NCI-H146 (cell line): ENCODE data around the gene PCSK6.

Source experiments
- DNase-seq: peaks from one replicate; lab custom pipeline; 2025; lab: John Stamatoyannopoulos, UW

PCSK6 gene

DNA sequence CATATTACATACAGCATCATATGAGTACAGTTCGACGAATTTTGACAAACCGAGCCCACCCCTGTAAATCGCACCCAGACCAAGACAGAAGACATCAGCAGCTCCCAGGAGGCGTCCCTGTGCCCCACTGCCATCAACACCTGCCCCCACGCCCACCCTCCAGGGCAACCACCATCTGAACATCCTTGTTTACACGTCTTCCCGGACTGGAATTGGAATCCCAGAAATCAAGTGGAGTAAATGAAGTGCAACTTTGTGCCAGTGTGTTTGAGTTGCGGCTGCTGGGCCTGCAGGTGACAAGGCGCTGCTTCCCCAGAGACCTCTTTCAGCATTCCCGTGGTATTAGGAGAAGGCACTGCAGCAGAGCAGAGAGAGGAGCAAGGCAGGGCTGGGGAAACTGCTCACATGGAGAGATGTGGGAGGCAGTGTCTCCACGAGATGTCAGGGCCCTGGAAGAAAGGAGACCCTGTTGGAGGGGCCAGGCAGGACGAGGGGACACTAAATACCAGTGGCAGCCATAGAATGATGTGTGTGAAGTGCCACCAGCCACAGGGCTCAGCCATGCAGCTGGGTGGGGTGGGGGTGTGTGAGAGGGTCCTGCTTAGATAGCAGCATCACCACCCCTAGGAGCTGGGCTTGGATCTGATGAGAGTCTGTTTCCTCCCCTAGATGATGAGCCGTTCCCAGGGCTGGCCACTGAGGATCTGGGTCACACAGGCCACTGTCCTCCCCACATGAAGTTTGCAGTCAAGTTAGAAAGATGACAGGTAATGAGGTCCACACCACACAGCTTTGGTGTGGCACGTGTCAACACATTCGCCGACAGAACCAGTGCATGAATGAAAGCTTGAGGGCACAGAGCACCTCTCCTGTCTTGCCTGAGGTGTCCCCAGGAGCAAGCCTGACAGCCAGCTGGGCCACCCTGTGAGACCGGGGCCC lies 33.4 kb upstream of the PCSK6 start:
- DNase-seq = no peak

DNA sequence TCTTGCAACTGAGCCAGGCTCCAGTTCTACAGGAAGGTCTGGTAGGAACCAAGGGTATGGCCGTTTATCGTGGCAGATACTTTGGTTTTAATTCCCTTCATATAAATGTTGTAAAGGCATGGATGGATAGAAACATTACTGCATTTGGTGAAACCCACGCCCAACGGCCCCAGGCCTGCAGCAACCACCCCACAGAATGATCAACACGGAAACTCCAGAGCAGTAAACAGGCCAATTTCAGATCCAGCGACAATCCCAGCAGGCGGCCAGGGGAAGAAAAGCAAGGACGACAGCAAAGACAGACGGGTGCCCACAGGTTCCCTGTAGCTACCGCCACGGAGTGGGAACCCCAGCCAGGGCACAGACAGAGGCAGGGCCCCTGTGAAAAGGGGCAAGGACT lies 32.6 kb upstream of the PCSK6 start:
- no peak for DNase-seq

DNA sequence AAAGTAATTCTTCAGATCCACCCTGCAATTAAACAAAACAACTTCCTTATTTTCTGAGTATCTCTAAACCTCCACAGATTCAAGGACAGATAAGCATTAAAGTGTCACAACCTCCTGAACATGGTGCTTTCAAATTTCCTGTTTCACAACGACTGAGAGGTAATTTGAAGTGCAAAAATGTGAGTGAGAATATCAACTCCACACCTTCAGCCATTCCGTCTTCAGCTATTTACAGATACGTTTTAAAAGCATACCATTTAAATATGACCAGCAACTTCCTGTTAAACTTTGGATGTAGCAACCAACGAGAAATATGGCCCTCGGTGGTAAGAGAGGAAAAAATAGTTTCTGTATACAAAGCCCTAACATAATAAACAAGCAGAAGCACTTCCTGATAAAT lies 32.1 kb upstream of the PCSK6 start:
- no peak for DNase-seq

DNA sequence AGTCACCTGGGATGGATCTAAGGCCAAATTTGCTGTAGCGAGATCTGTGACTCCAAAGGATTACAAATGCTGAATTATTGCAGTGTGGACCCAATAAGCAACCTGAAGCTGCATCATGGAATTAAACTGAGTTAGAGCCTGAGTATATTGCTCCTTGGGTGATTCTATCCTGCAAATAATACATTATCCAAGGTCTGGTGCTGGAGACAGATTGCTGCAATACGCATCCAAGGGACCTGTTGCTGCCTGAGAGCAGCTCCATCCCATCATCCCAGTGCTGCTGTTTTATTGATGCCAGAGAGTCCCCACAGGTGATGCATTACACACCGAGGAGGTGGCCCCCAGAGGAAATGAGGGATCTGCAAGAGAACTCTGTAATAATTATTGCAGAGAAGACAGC lies 31.6 kb upstream of the PCSK6 start:
- DNase-seq = no peak

DNA sequence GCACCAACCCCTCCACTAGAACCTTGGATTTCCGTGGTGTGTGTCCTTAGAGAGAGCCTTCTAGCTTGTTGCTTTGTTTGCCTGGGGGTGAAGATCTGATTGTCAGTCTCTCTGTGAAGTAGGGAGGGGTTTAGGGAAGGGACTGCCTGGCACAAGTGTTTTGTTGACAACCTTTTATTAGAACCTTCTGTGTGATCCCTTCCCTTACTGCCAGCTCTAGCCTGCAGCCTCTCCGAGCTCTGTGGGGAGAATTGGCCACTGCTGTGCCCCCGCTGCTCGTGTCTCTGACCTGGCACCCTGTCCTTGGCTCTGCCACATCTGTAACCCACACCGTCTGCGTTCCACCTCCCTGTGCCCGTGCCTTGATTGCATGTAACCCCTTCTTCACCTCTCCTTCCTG lies 30.9 kb upstream of the PCSK6 start:
- no peak for DNase-seq

DNA sequence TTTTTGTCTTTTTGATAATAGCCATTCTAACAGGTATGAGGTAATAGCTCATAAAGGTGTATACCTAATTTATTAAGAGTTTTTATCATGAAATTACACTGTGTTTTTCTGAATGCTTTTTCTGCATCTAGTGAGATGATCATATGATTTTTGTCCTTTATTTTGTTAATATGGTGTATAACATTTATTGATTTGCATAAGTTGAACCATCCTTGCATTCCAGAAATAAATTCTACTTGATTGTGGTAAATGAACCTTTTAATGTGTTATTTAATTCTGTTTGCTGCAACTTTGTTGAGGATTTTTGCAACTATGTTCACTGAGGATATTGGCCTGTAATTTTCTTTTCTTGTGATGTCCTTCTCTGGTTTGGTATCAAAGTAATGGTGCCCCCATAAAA lies 28.0 kb upstream of the PCSK6 start:
- DNase-seq = no peak

DNA sequence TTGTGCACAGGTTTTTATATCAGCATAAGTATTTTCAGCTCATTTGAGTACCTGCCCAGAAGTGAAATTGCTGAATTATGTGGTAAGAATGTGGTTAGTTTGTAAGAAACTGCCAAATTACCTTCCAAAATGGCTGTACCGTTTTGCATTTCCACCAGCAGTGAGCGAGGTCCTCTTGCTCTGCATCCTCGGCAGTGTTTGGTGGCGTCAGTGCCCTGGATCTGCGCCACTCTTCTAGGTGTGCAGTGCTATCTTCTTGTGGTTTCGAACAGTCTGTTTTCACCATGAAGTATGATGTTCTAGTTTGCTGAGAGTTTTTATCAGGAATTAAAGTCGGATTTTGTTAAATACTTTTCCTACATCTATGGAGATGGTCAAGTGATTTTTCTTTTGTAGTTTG lies 24.8 kb upstream of the PCSK6 start:
- no peak for DNase-seq

DNA sequence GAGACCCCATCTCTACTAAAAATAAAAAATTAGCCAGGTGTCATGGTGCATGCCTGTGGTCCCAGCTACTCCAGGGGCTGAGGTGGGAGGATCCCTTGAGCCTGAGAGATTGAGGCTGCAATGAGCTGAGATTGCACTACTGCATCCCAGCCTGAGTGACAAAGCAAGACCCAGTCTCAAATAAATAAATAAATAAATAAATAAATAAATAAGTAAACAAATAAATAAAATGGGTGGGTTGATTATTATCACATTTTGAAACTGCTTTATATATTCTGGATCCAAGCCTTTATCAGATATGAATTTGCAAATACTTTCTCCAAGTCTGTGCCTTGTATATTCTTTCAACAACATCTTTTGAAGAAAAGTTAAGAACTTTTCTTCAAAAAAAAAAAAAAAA lies 22.2 kb upstream of the PCSK6 start:
- DNase-seq = no peak

DNA sequence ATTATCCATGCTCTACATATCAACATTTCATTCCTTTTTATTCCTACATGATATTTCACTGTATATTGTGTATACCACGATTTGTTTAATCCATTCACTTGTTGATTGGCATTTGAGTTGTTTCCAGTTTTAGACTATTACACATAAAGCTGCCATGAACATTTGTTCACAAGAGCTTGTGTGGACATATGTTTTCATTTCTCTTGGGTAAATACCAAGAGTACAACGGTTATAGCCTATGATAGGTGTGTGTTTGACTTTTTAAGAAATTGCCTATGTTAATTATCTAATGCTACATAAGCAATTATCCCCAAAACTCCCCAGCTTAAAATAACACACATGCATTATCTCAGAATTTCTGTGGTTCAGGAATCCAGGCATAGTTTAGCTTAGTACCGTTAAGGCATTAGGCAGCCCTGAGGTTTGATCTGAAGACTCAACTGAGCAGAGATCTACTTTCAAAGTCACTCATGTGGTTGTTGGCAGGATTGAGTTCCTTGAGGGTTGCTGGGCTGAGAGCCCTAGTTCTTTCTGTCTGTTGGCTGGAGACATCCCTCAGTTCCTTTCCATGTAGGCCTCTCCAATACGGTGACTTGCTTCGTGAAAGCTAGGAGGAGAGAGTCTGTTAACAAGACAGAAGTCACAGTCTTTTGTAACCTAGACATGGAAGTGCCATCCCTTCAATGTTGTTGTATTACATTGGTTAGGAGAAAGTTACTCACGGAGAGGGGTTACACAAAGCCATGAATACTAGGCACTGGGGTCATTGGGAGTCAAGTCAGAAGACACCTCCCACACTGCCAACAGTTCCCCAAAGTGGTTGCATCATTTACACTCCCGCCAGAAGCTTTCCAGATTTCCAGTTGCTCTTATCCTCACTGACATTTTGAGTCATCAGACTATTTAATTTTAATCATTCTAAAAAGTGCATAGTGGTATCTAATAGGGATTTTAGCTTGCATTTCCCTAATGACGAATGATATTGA lies 21.0 kb upstream of the PCSK6 start:
- DNase-seq = no peak

DNA sequence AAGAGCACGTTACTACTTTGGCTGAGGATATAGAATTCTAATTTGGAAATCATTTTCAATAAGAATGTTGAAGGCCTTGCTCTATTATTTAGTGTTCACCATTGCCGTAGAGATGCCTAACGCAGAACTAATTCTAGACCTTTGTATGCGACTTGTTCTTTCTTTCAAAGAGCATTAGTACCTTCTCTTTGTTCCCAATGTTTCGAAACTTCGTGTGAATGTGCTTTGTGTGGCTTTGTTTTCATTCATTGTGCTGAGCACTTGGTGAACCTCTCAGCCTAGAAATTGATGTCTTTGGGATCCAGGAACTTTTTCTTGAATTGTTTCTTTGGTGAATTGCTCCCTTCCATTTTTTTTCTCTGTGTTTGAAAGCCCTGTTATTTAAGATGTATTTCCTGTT lies 19.8 kb upstream of the PCSK6 start:
- no peak for DNase-seq

DNA sequence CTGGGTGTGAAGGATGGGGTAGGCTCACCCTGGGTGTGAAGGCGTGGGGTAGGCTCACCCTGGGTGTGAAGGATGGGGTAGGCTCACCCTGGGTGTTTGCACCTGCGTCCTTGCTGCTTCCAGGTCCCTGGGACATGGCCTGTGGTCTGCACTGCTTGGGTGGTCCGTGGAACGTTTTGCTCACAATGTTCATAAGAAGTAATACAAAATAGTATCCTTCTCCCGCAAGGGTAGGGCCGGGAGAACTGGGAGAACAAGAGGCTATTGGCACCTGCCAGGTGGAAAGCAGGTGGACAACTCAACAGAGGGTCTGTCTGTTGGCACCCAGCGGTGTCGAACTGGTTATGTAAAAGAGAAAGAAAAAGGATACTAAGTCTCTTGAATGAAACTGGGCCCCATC lies 17.0 kb upstream of the PCSK6 start:
- no peak for DNase-seq

DNA sequence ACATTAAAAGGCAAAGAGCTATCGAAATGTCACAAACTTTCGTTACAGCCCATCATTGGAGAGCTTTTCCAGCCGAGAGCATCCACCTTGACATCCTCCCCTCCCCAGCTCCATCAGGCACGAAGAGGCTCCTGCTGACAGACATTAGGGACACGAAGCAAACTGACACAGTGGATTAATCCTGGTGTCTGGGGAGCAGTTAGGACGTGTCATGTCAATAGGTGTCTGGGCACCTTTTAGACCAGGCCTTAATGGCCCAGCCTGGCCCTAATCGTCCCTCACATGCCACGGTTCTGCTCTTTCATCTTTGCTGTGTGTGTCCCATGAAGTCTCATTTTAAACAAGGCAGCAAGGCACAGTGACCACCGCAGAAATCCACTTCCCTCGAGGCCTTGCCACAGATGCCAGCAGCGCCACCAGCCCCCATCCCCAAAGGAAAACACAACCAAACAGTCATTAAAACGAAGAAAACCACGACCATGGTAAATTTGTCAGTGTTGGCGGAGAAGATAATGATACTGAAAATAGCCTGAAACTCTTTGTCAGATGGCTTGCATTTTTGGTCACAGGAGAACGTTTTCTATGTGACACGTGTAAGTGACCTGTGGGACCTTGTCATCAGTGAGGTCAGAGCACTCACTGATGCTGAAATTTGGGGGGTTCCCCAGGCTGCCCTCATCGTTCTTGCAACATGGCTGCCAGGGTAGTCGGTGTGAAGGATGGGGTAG lies 16.3 kb upstream of the PCSK6 start:
- no peak for DNase-seq

DNA sequence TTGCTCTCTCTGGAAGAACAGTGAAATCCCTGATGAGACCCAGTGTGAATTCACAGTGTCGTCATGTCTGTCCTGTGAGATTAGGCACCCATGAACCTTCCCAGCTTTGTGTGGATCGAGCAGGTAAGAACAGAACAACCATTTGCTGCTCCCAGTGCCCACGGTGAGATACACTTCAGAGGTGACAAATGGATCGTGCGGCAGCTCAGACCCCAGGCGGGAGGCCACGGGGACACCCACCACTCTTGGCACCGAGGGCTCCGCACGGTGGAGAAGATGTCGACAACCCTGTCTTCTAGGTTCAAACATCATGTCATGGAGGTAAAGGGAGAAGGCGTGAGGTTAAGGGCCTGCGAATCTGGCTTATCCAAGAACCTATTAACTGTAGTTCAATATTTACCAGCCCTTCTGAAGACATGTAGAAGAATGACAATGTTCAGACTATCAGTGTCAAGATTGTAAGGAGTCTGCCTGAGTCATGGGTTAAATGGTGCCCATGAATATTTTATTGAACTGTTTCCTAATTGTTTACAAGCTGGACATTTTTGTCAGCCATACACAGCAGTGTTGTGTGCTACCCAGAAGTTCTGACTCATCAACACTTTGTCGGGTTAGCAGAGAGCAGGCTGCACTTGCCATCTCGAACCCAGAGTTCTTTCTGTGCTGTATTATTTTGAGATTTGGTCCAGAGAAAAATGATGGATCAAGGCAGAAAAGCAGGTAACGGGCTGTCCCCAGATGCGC lies 15.5 kb upstream of the PCSK6 start:
- no peak for DNase-seq

DNA sequence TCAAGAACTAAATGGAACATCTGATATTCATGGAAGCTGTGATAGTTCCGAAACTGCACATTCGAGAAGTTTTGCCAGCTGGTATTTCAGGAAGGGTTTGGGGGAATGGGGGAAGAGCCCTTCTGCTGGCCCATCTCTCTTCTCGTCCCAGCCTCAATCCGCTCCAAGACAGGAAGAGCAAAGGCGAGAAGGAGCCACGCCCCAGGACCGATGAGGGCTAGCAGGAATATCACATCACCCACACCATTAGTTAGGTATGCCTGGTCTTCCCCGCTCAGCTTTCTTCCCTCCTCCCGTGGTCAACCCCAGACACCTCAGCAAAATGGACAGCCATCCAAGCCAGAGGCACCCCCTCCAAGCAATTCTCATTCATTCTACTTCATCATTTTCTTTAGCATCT lies 14.9 kb upstream of the PCSK6 start:
- DNase-seq = no peak

DNA sequence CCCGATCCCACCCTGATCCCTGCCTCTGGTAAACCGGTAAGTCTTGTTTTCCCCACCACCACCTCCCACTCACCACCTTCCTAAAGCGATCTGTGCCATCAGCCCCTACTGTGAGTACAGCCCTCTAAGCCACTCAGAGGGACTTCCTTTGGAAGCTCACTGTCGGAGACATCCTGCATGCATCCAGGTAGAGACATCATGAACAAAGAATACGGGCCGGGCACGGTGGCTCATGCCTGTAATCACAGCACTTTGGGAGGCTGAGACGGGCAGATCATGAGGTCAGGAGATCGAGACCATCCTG lies 13.7 kb upstream of the PCSK6 start:
- DNase-seq = no peak

DNA sequence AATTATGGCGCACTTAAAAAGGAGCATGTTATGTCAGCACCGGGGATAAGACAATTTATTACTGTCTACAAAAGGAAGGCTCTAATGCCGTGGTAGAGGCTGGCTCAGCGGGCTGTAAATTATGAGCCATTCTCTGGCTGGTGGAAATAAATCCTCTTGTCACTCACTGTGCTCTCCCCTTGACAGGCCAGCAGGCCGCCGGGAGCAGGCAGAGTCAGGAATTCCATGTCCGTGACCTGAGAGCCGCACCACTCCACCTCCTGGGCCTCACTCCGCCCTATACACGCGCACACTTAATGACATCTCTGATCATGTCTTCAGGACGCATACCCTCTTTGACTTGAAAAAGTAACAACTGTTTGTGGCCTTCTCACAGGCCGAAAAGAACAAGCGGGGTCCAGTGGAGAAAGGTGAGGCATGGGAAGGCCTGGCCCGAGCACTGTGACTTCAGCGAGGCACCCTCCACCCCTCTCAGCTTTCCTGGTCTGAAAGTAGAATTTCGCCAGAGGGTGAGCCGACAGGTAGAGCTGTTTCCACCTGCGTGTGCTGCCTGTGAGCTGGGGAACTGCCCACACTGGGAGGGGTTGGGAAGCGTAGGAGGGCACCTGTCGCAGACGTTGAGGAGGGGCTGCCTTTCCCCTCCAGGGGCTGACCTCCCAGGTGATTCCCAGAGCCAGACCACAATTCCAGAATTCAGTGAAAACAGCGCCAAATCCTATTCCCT lies 13.2 kb upstream of the PCSK6 start:
- DNase-seq = no peak

DNA sequence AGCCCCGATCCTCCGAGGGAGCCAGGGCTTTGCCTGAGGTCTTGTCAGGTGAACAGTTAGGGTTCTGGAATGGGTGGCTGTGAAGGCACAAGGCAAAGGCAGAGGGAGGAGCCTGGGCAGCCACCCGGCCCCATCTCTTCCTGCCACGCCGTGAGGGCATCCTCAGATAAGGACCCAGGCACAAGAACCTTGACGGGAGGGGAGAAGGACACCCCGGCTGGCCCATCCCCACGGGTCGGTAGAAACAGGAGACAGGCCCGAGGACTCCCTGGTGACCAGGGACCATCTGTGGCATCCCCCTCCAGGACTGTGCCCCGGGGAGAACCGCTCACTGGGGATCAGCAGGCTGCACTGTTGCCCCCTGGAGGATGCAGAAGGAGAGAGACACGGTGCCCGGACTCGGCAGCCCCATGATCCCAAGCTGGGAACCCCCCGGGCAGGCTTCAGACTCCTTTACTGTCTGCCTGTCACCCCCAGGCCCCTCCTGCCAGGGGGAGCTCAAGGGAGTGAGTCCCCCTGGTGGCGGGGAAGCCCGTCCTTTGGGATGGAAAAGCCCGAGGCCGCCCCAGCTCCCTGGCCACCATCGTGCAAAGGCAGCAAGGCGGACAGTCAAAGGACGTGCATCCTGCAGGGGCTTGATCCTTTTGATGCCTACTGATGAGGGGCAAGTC lies 12.3 kb upstream of the PCSK6 start:
- no peak for DNase-seq

DNA sequence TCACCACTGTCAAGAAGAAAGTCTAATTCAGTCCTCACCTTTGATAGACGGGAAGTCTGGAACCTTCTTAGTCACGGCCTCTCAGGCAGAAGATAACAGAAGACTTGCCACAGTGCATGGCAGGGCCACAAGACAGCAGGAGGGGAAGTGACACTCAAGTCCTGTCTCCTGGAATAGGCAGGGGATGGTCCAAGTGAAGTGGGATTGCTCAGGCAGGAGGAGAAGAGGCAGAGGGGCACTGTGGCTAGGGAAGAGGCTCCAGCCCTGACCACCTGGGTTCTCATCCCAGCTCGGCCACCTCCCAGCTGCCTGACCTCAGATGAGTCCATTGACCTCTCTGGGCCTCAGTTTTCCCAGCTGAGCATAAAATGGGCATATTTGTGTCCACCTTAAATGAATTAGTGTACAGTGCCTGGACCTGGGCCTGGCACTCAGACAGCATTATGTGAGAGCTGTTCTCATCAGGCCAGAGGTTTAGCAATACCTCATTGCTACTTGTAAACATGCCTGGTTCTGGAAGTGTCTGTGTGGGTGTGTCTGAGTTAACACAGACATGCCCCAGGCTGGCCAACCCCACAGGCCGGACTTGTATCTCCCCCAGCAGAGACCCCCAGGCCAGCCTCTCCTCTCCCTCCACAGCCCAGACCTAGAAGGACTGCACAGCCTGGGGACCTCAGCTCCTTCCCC lies 11.5 kb upstream of the PCSK6 start:
- DNase-seq = no peak

DNA sequence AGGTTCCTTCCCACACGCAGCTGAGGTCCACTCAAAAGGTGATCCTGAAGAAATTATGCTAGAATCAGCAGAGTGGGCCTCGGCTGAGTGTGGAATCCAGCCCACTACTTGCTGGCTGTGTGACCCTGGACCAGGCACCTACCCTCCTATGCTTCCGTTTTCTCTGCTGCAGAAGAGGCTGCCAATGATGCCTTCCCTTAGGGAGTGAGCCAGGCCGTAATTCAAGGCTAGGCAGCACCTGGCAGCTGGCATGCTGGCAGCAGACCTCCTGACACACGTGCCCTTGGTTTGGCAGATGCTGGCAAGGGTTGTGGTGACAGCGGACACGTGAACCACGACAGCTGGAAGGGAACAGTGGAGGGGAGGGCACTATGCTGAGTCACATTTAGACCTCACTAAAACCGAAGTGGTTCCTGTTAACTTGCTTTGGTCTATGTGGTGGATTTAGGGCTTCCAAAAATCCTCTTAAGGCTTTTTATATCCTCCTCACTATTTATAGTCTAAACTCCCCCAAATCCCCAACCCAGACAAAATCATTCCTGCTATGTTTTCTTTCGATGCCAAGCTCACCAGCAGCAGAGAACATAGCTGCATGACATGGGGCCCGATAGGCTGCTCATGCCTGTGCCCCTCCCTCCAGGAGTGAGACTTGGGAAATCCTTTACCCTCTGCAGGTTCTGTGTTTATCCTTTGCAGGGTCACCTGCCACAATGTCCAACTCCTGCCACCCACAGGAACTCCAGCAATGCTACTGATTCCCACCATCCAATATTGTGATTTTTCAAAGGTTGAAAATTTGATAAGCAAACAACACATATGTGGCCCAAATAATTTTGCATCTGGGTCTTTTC lies 10.6 kb upstream of the PCSK6 start:
- DNase-seq = no peak
